Thoracic aorta (tissue), 2 donors: ENCODE measurements around the gene DEPDC5. TPM values are rescaled to one million over a fixed set of nuclear protein-coding genes. Genes with fewer than 3 reads are reported as not detected.

Source experiments
- ATAC-seq: fragments of 150-250 bp; one replicate; pipeline ENCODE4 v1.8.0; 2017; ENCODE audit warnings: low read depth; ENCODE audit not compliant: insufficient number of reproducible peaks, low FRiP score
- DNase-seq: peaks from one replicate; pipeline ENCODE4 v3.0.0-alpha.2; 2020; ENCODE audit warnings: low spot score
- H3K27ac ChIP-seq, 2 donors: fragments of 200-600 bp; sonication (generic); 1 replicate in 1 of 2; 2 replicates in 1 of 2; pipeline ENCODE4 v1.5.1; 2016; ENCODE audit warnings: mild to moderate bottlenecking in 2 of 2, moderate library complexity in 2 of 2
- H3K27me3 ChIP-seq: fragments of 200-600 bp; sonication (generic); replicated peaks from 2 replicates; pipeline ENCODE4 v1.6.0; 2016; ENCODE audit warnings: mild to moderate bottlenecking; ENCODE audit not compliant: insufficient read depth
- H3K36me3 ChIP-seq: fragments of 200-600 bp; sonication (generic); one replicate; pipeline ENCODE4 v1.5.1; 2016
- H3K4me1 ChIP-seq, 2 donors: fragments of 200-600 bp; sonication (generic); 1 replicate in 1 of 2; 2 replicates in 1 of 2; pipeline versions ENCODE4 v1.5.1 to v1.6.0; 2016; ENCODE audit warnings: low read depth in 2 of 2, mild to moderate bottlenecking in 1 of 2; ENCODE audit not compliant: control insufficient read depth in 1 of 2
- H3K4me3 ChIP-seq: fragments of 200-600 bp; sonication (generic); 2 replicates; pipeline ENCODE4 v1.5.1; 2016; ENCODE audit warnings: mild to moderate bottlenecking
- H3K9me3 ChIP-seq: fragments of 200-600 bp; sonication (generic); 2 replicates; pipeline ENCODE4 v1.5.1; 2016
- CTCF ChIP-seq: fragments of 200-600 bp; sonication (generic); IDR thresholded peaks from one replicate; pipeline ENCODE4 v1.5.1; 2019; ENCODE audit warnings: antibody characterized with exemption
- total RNA-seq, 2 donors: library from RNA; depleted of rRNA; stranded (reverse); fragments of >200 nt; gene quantifications; one replicate each; pipeline versions ENCODE4 v1.1.0 to v1.2.3, GENCODE V29; 2016

Gene DEPDC5
- total RNA-seq, 2 donors from 2014 or later: 31.3 to 52.7 TPM

- no peak for ATAC-seq
- H3K4me1 ChIP-seq: peaks cover under 1 to 1% of the 10 kb centered on the region in 2 donors
- H3K4me3 ChIP-seq: no peak overlapping the region
- no peaks in the 10 kb centered on the region for H3K27me3 ChIP-seq
- no peaks in the 10 kb centered on the region for H3K9me3 ChIP-seq
- DNase-seq: no peak
- TF ChIP-seq CTCF: no peak
- H3K36me3 ChIP-seq: no peaks in the 10 kb centered on the region
- H3K27ac ChIP-seq: no peak overlapping the region
Measured at GRCh38 chr22:31938296-31938695, 184.5 kb downstream of the DEPDC5 start.

GRCh38 chr22:31940506-31940905, 186.7 kb downstream of the DEPDC5 start:
- DNase-seq (no peak), ATAC-seq (no peak)
- no peak for TF ChIP-seq CTCF

GRCh38 chr22:31942091-31942490, 188.3 kb downstream of the DEPDC5 start:
- TF ChIP-seq CTCF: no peak
- Histone ChIP-seq H3K9me3 (no peaks in the 10 kb centered on the region), H3K4me1 (peaks cover 13 to 18% of the 10 kb centered on the region in 2 donors), H3K27ac (no peak overlapping the region), H3K27me3 (no peaks in the 10 kb centered on the region), H3K4me3 (no peak overlapping the region), H3K36me3 (no peaks in the 10 kb centered on the region)
- no peak for ATAC-seq
- DNase-seq: no peak

More at GRCh38 chr22:31940506-31940905, 186.7 kb downstream of the DEPDC5 start:
- H3K9me3 ChIP-seq: no peaks in the 10 kb centered on the region
- no peaks in the 10 kb centered on the region for H3K36me3 ChIP-seq
- peaks cover 5 to 7% of the 10 kb centered on the region in 2 donors for H3K4me1 ChIP-seq
- H3K4me3 ChIP-seq: no peak overlapping the region
- H3K27me3 ChIP-seq: no peaks in the 10 kb centered on the region
- no peak overlapping the region for H3K27ac ChIP-seq

- no peak for DNase-seq
- Histone ChIP-seq H3K4me1 (peaks cover 19 to 32% of the 10 kb centered on the region in 2 donors), H3K36me3 (no peaks in the 10 kb centered on the region), H3K27me3 (no peaks in the 10 kb centered on the region), H3K27ac (peak overlapping the region; percentile 89 to 92), H3K4me3 (peak overlapping the region; percentile 99), H3K9me3 (no peaks in the 10 kb centered on the region)
- TF ChIP-seq CTCF: no peak
- no peak for ATAC-seq
Measured at GRCh38 chr22:31943206-31943977, 189.6 kb downstream of the DEPDC5 start.

GRCh38 chr22:31943978-31944699, 190.3 kb downstream of the DEPDC5 start, which contains the start of gene YWHAH:
TSS of gene YWHAH (plus strand) at chr22:31944535. CDS start at chr22:31944734, 199 bp downstream.
- Histone ChIP-seq H3K36me3 (no peaks in the 10 kb centered on the region), H3K9me3 (no peaks in the 10 kb centered on the region), H3K27me3 (no peaks in the 10 kb centered on the region), H3K4me1 (peaks cover 19 to 36% of the 10 kb centered on the region in 2 donors), H3K27ac (peak within 1 kb of the TSS; percentile 89 to 96), H3K4me3 (peak within 1 kb of the TSS; percentile 99)
- peak; percentile 82 for DNase-seq
- peak; percentile 86 for ATAC-seq
- no peak for TF ChIP-seq CTCF
